IMR-90 (cell line): ENCODE results near the gene PAPSS1. TPM values are rescaled to one million over a fixed set of nuclear protein-coding genes. Genes with fewer than 3 reads are reported as not detected.

Source experiments
- ATAC-seq: fragments of 200-7000 bp; cut with Tn5 transposase; 2 replicates; pipeline ENCODE4 v1.9.1; 2020; ENCODE audit warnings: low read depth, mild to moderate bottlenecking, moderate library complexity
- BruUV-seq: library from RNA; stranded (reverse); fragments of 400-500 nt; replicated peaks from 2 replicates; lab custom pipeline; 2021; lab: Mats Ljungman, UMichigan
- CTCF ChIA-PET: fragments of 300-600 bp; formaldehyde crosslinking; extraction: SDS; loops from one replicate; lab custom pipeline; 2021; ENCODE audit warnings: antibody characterized with exemption; lab: Yijun Ruan, JAX
- POLR2A ChIA-PET: fragments of 300-600 bp; sonication (Branson Sonifier 250); formaldehyde crosslinking; loops from one replicate; lab custom pipeline; 2022; ENCODE audit warnings: antibody characterized with exemption; ENCODE audit not compliant: unreplicated experiment; lab: Charles Lee
- DNase-seq: peaks from one replicate; pipeline ENCODE4 v3.0.0; 2013
- H2AFZ ChIP-seq: replicated peaks from 2 replicates; pipeline ENCODE3; 2013; ENCODE audit warnings: low read length, mild to moderate bottlenecking; ENCODE audit not compliant: poor library complexity
- H2AK5ac ChIP-seq: 2 replicates; pipeline ENCODE4 v1.6.1; 2013; ENCODE audit warnings: low read depth, low read length, inconsistent platforms
- H2AK9ac ChIP-seq: replicated peaks from 2 replicates; pipeline ENCODE3; 2013; ENCODE audit warnings: mild to moderate bottlenecking, low read depth, low read length, moderate library complexity; ENCODE audit not compliant: poor library complexity
- H2BK120ac ChIP-seq: 2 replicates; pipeline ENCODE4 v1.6.1; 2013; ENCODE audit warnings: low read depth, low read length, inconsistent platforms
- H2BK15ac ChIP-seq: 3 replicates; pipeline ENCODE4 v1.6.1; 2013; ENCODE audit warnings: low read depth, low read length, inconsistent platforms
- H2BK20ac ChIP-seq: 2 replicates; pipeline ENCODE4 v1.6.1; 2013; ENCODE audit warnings: low read depth, mild to moderate bottlenecking, inconsistent platforms, low read length, moderate library complexity
- H2BK5ac ChIP-seq: 2 replicates; pipeline ENCODE4 v1.6.1; 2013; ENCODE audit warnings: mild to moderate bottlenecking, low read depth, low read length, inconsistent platforms; ENCODE audit not compliant: poor library complexity, severe bottlenecking
- H3K14ac ChIP-seq: replicated peaks from 2 replicates; pipeline ENCODE4 v1.6.1; 2013; ENCODE audit warnings: low read depth, low read length, inconsistent platforms
- H3K18ac ChIP-seq: 2 replicates; pipeline ENCODE4 v1.6.1; 2013; ENCODE audit warnings: low read depth, low read length, control low read depth
- H3K23ac ChIP-seq: 2 replicates; pipeline ENCODE4 v1.6.1; 2013; ENCODE audit warnings: low read depth, low read length, inconsistent platforms
- H3K27ac ChIP-seq: 2 replicates; pipeline ENCODE4 v1.5.1; 2013; ENCODE audit warnings: mild to moderate bottlenecking, control low read depth, low read length; ENCODE audit not compliant: insufficient read depth
- H3K27me3 ChIP-seq: 2 replicates; pipeline ENCODE4 v1.6.1; 2013; ENCODE audit warnings: low read length; ENCODE audit not compliant: control insufficient read depth, insufficient read depth
- H3K36me3 ChIP-seq: 2 replicates; pipeline ENCODE4 v1.6.1; 2013; ENCODE audit warnings: low read length, mixed read lengths; ENCODE audit not compliant: control insufficient read depth, insufficient read depth
- H3K4ac ChIP-seq: 2 replicates; pipeline ENCODE4 v1.6.1; 2013; ENCODE audit warnings: low read depth, low read length, inconsistent platforms
- H3K4me1 ChIP-seq: 2 replicates; pipeline ENCODE4 v1.6.1; 2013; ENCODE audit warnings: low read length, mixed read lengths; ENCODE audit not compliant: control insufficient read depth, insufficient read depth
- H3K4me2 ChIP-seq: 2 replicates; pipeline ENCODE4 v1.6.1; 2013; ENCODE audit warnings: low read depth, mild to moderate bottlenecking, control low read depth, low read length, moderate library complexity
- H3K4me3 ChIP-seq: 2 replicates; pipeline ENCODE4 v1.5.1; 2013; ENCODE audit warnings: low read depth, mild to moderate bottlenecking, control low read depth, low read length, moderate library complexity; ENCODE audit not compliant: insufficient read depth
- H3K56ac ChIP-seq: 2 replicates; pipeline ENCODE4 v1.6.1; 2013; ENCODE audit warnings: low read length, inconsistent platforms; ENCODE audit not compliant: insufficient read depth; ENCODE audit errors: extremely low read depth
- H3K79me1 ChIP-seq, 2 experiments: 2 replicates each; pipeline ENCODE4 v1.6.1; 2013; ENCODE audit warnings: low read length in 2 of 2, inconsistent platforms in 1 of 2, low read depth in 1 of 2
- H3K9ac ChIP-seq: 2 replicates; pipeline ENCODE4 v1.6.1; 2013; ENCODE audit warnings: low read depth, low read length, control low read depth
- H3K9me1 ChIP-seq: 2 replicates; pipeline ENCODE4 v1.6.1; 2013; ENCODE audit warnings: low read length, inconsistent platforms; ENCODE audit not compliant: insufficient read depth
- H3K9me3 ChIP-seq: 2 replicates; pipeline ENCODE4 v1.6.1; 2013; ENCODE audit warnings: low read length; ENCODE audit not compliant: control insufficient read depth, insufficient read depth
- H4K20me1 ChIP-seq: 2 replicates; pipeline ENCODE4 v1.6.1; 2013; ENCODE audit warnings: low read length, inconsistent platforms; ENCODE audit not compliant: insufficient read depth
- H4K5ac ChIP-seq: 2 replicates; pipeline ENCODE4 v1.6.1; 2013; ENCODE audit warnings: mild to moderate bottlenecking, low read depth, low read length, control low read depth
- H4K8ac ChIP-seq, 2 experiments: 2 replicates each; pipeline ENCODE4 v1.6.1; 2013; ENCODE audit warnings: low read depth in 2 of 2, low read length in 2 of 2, control low read depth in 1 of 2, inconsistent platforms in 1 of 2
- H4K91ac ChIP-seq: 2 replicates; pipeline ENCODE4 v1.6.1; 2013; ENCODE audit warnings: low read depth, low read length, inconsistent platforms; ENCODE audit not compliant: insufficient read depth
- BHLHE40 ChIP-seq: fragments of 150-350 bp; IDR thresholded peaks from 2 replicates; pipeline ENCODE4 v1.6.1; 2016; ENCODE audit warnings: mild to moderate bottlenecking, low read depth, low read length
- CEBPB ChIP-seq: IDR thresholded peaks from 2 replicates; pipeline ENCODE4 v1.6.1; 2012; ENCODE audit warnings: low read depth, low read length, improper control_type of control experiment
- ELK1 ChIP-seq: fragments of 150-350 bp; IDR thresholded peaks from 2 replicates; pipeline ENCODE4 v1.6.1; 2016; ENCODE audit warnings: low read depth, mild to moderate bottlenecking, low read length, moderate library complexity, borderline replicate concordance
- FOS ChIP-seq: fragments of 150-350 bp; IDR thresholded peaks from 2 replicates; pipeline ENCODE4 v1.6.1; 2016; ENCODE audit warnings: low read depth, low read length
- MAFK ChIP-seq: IDR thresholded peaks from 2 replicates; pipeline ENCODE4 v1.6.1; 2012; ENCODE audit warnings: low read depth, low read length, improper control_type of control experiment
- MAZ ChIP-seq: IDR thresholded peaks from 2 replicates; pipeline ENCODE4 v1.6.1; 2012; ENCODE audit warnings: low read depth, mild to moderate bottlenecking, low read length, improper control_type of control experiment, moderate library complexity, borderline replicate concordance
- MXI1 ChIP-seq: IDR thresholded peaks from 2 replicates; pipeline ENCODE4 v1.6.1; 2012; ENCODE audit warnings: low read depth, mild to moderate bottlenecking, low read length, moderate library complexity, borderline replicate concordance
- NFE2L2 ChIP-seq: fragments of 150-350 bp; IDR thresholded peaks from 2 replicates; pipeline ENCODE4 v1.6.1; 2016; ENCODE audit warnings: low read depth, mild to moderate bottlenecking, low read length
- POLR2A ChIP-seq: IDR thresholded peaks from 2 replicates; pipeline ENCODE4 v1.6.1; 2012; ENCODE audit warnings: mild to moderate bottlenecking, low read depth, low read length
- RAD21 ChIP-seq: IDR thresholded peaks from 2 replicates; pipeline ENCODE4 v1.6.1; 2012; ENCODE audit warnings: low read length, improper control_type of control experiment
- RCOR1 ChIP-seq: IDR thresholded peaks from 2 replicates; pipeline ENCODE4 v1.6.1; 2012; ENCODE audit warnings: mild to moderate bottlenecking, low read length, improper control_type of control experiment; ENCODE audit not compliant: insufficient replicate concordance
- RFX5 ChIP-seq: IDR thresholded peaks from 2 replicates; pipeline ENCODE4 v1.8.0; 2012; ENCODE audit warnings: low read depth, mild to moderate bottlenecking, low read length, moderate library complexity
- USF2 ChIP-seq: fragments of 150-350 bp; IDR thresholded peaks from 2 replicates; pipeline ENCODE4 v1.6.1; 2017; ENCODE audit warnings: mild to moderate bottlenecking, antibody characterized with exemption, low read length, low read depth
- WGBS, 2 experiments: methylation state at CpG; one replicate each; pipeline versions ENCODE4 v1.1.5 to v1.1.7; 2013; ENCODE audit warnings: missing lambda C conversion rate in 2 of 2; ENCODE audit not compliant: insufficient read length in 1 of 2; ENCODE audit errors: extremely low coverage in 2 of 2; 5-methylcytosine and 5-hydroxymethylcytosine counted together
- dilution Hi-C: fragments of 300-500 bp; cut with HindIII; formaldehyde crosslinking; loops from one replicate; pipeline ENCODE4 v1.14.3; 2018; ENCODE audit warnings: low sequenced_read_pairs; ENCODE audit not compliant: unreplicated experiment
- in situ Hi-C: fragments of 300-500 bp; cut with MboI; formaldehyde crosslinking; loops from 3 replicates; pipeline ENCODE4 v1.14.3; 2019; ENCODE audit warnings: low sequenced_read_pairs, inconsistent platforms, mixed read lengths
- intact Hi-C: fragments of 100-400 bp; cut with micrococcal nuclease; formaldehyde crosslinking; loops from 2 replicates; pipeline ENCODE4 v1.10.0; 2022
- polyA plus RNA-seq, 3 experiments: library from polyadenylated mRNA; depleted of rRNA; stranded (reverse); fragments of >200 nt; gene quantifications; 2 replicates each; pipeline ENCODE4 v1.2.3, GENCODE V29; 2012; ENCODE audit warnings: low replicate concordance in 1 of 3
- total RNA-seq: library from RNA; depleted of rRNA; stranded (reverse); fragments of >200 nt; gene quantifications from 2 replicates; pipeline ENCODE4 v1.2.3, GENCODE V29; 2012

PAPSS1 gene
- total and polyA plus RNA-seq, 2 of the 4 experiments (the other 2 are of a cell fraction): 71.8 to 82.8 TPM

GRCh38 chr4:107572281-107572680 is 147.8 kb downstream of the PAPSS1 start:
- ChIA-PET POLR2A (no interaction called here), CTCF (no interaction called here)
- Histone ChIP-seq H4K5ac (no peak overlapping the region), H3K79me1 (no peaks in the 10 kb centered on the region), H2BK5ac (no peak overlapping the region), H4K8ac (no peak overlapping the region), H3K9me3 (no peaks in the 10 kb centered on the region), H2BK20ac (no peak overlapping the region), H4K20me1 (no peaks in the 10 kb centered on the region), H3K36me3 (no peaks in the 10 kb centered on the region), H2AFZ (no peak overlapping the region), H3K14ac (no peak overlapping the region), H2BK120ac (no peak overlapping the region), H3K9ac (no peak overlapping the region), H3K27me3 (no peaks in the 10 kb centered on the region), H3K4ac (no peak overlapping the region), H2BK15ac (no peak overlapping the region), H3K27ac (no peak overlapping the region), H3K18ac (no peak overlapping the region), H3K23ac (no peak overlapping the region), H3K9me1 (no peaks in the 10 kb centered on the region; the same call in 1 of the 2 replicates), H4K91ac (no peak overlapping the region), H3K4me1 (no peaks in the 10 kb centered on the region), H2AK9ac (no peak overlapping the region), H3K4me3 (no peak overlapping the region), H2AK5ac (no peak overlapping the region), H3K56ac (no peak overlapping the region), H3K4me2 (no peak overlapping the region)
- intact Hi-C loops: no loop called here
- no TSS peak for BruUV-seq
- WGBS, 2 experiments: no CpG with 5 or more reads among the region's 2 CpGs
- DNase-seq (no peak), ATAC-seq (no peak)
- in situ Hi-C loops: no loop called here
- dilution Hi-C loops: no loop called here
- TF ChIP-seq POLR2A (no peak), USF2 (no peak), MXI1 (no peak), ELK1 (no peak), CEBPB (no peak), RAD21 (no peak), RFX5 (no peak), MAFK (no peak), RCOR1 (no peak), MAZ (no peak), FOS (no peak), NFE2L2 (no peak), BHLHE40 (no peak)
